Brain pericyte (primary cell): ENCODE measurements around the gene PDE6C.

Source experiments
- DNase-seq: peaks from one replicate; pipeline ENCODE4 v3.0.0-alpha.2; 2012; ENCODE audit warnings: low read depth, low spot score

The PDE6C gene

DNA sequence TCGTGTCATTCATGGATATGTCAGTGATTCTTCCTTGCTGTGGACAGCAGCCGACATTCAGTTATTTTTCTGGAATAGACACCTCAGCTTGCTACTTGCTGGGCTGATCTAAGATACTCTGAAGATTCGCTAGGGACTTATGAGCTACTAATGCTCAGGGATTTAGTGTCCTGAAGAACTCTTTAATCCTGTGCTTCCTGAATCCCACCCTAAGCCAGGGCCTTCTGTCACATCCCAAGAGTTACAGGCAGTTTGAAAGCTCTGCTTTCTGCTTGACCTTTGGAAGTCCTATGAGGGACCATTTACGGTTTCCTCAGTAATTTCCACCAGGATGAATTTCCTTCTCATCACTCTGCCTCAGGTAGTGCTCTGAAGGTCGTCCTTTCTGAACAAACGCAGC, at the start of gene PDE6C:
PDE6C (plus strand) TSS at position 227 of the 400 bp plus-strand sequence. CDS start 189 bp downstream, outside the sequence.
- DNase-seq, result no peak

GRCh38 chr10:93565446-93565845, 46.9 kb upstream of the PDE6C start:
- DNase-seq, result no peak

GRCh38 chr10:93566435-93567276, 45.7 kb upstream of the PDE6C start, which contains the start of gene FFAR4:
Gene FFAR4, plus strand, starts transcription at chr10:93566665. Its CDS starts 56 bp downstream, at chr10:93566721.
- DNase-seq, result no peak

DNA sequence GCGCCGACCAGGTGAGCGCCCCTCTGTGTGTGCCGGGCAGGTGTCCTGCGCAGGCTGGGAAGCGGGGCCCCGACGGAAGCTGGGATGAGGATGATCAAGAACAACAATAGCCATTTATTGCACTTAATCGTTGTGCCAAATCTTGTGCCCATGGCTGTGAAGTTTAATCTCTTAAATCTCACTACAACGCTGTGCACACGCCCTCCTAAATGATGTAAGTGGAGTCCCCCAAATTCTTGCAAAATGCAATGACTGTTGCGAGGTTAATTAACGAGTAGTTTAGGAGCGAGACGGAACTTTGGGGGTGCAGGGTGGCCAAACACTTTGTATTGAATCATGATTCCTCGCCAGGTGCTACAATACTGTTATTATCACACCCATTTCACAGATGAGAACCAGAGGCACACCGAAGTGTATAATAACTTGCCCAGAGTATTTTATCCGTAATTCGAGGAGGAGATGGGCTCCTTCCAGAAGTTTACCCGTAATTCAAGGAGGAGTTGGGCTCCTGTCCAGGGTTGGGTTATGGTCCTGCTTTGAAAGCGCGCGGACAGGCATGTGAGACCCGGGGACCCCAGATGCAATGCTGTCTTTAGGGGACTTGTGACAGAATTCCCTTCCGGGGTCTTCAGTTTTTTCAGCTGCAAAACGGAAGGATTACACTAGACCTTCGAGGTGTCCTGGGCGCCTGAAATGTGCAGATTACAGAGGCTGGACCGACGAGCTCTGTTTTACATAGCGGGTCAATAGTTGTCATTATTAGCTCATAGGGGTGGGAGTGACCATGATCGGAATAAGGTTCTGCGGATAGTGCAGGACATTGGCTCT, 44.8 kb upstream of the PDE6C start:
- no peak for DNase-seq

GRCh38 chr10:93568105-93568390, 44.3 kb upstream of the PDE6C start:
- no peak for DNase-seq

DNA sequence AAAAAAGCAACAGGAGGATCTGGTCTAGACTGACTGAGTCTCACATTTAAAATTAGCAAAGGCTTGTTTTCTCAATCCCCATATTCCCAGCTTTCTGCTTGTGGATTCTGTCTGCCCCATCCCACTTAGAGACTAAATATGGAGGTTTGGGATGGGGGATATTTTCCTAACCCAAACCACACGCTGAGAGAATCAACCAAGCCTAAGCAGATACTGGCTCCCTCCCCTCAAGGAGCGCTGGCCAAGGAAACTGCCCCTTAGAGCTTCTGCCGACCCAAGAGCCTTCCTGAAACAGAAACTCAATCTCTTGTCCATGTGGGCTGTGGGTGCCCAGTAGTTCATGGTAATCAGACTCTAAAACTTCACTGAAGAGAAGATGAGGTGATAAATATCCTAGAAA, 42.0 kb upstream of the PDE6C start:
- no peak for DNase-seq

DNA sequence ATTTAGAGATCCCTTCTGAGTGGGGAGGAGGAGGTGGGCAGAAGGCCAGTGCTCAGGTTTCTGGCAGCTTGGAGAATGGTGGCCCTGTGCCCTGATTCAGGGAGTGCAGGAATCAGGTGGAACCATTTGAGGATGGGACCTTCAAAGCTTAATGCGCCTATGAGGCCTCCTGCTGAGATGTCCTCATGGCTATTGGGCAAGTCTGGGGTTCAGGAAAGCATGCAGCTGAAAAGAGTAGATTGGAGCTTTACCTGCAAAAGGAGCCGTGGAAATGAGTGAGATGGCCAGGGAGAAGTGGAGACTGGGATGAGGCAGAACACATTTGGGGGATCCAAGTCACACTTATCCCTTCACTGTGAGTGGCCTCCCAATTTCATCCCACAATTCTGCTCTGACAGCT, 39.7 kb upstream of the PDE6C start:
- DNase-seq, result no peak

DNA sequence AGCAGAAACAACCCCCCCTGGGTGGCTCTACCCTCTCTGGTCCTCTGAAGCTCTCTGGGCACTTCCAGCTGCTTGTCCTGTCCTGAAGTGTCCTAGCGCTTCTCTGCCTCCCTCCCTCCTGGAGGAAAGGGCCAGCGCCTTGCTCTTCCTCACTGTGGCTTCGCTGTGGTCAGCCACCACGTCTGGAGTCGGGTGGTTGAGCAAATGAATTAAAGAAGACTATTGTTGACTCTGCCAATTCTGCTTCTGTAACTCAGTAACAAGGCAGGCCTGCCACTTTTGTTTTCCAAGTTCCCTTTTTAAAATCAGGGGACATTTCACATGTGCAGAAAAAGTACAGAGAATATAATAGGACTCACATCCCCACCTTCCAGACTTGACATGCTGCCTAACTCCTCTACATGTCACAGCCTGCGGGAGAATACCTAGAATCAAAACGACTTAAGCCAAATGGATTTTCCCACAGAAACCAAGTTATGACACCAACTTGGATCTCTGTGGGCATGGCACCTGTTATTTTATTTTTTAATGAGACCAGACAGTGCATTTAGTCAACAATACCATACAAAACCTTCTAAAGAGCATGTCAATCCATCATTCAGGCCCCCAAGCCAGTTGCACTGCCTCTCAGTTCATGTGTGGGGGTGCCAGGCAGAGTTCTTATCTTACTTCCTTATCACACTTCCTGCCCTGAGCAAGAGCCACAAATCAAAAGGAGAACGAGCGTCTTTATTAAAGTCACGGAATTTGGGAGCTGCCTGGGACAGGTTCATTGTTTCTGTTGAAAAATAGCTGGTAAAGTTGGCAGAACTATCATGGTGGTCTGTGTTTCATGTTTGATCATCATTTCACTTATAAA, 39.1 kb upstream of the PDE6C start:
- DNase-seq, result no peak

DNA sequence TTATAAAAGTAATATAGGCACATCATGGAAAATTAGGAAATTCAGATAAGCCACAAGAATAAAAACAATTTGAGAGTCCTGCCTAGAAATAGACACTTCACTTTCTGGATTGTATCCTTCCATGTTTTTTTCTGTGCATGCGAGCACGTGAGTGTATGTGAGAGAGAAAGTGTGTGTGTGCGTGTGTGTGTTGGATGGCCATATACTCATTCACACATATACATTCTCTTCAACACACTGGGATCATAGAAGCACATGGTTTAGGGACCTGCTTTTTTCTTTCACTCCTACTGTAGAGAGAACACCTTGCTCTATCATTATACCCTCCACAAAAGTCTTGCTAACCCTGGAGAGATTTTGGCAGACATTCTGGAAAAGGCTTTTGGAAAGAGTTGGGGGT, 38.4 kb upstream of the PDE6C start:
- no peak for DNase-seq

GRCh38 chr10:93576888-93577287, 35.4 kb upstream of the PDE6C start:
- DNase-seq, result no peak

DNA sequence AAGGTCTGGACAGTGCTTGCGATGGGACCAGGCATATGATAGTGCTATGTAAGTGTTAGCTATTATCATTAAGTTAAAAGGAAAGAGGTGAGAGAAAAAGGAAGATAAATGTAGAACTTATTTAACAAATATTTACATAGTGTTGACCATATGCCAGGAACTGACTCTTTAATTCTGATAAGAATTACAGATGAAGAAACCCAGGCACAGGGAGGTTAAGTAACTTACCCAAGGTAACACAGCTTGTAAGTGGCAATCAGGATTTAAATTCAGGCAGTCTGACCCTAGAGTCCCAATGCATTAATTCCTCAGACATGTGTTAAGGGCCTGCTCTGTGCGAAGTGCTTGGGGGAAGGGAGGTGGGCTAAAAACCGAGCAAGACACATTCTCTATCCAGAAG, 34.8 kb upstream of the PDE6C start:
- no peak for DNase-seq

GRCh38 chr10:93579089-93579488, 33.2 kb upstream of the PDE6C start:
- no peak for DNase-seq

DNA sequence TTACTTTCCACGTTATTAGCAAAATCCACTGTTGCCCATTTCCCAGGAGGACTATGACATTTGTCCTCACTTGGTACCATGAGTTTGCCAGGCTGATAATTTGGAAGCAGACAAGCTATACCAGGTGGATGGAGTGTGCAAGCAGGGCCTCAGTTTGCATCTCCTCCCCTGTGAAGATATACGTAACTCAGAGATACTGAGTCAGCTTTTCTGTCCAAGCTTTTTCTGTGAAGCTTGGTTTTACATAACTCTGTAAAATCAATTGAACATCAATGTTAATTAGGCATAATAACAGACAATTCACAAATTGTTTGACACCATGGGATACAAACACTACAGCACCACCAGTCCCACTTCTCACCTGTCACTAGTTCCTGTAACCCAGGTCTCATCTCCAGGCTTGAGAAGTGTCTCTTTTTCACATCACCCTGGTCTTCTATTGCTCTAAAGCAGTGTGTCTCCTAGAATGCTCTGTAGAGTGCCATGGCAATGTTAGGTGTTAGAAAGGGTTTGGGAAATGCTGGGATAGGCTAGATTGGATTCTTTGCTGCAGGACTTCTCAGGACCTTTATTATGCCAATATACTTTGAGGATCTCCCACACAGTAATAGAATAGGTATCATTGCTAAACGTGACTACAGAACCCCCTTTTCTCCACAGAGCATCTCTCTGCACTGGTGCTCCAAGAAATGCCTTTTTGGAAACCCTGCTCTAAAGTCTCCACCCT, 32.2 kb upstream of the PDE6C start:
- DNase-seq, result no peak

DNA sequence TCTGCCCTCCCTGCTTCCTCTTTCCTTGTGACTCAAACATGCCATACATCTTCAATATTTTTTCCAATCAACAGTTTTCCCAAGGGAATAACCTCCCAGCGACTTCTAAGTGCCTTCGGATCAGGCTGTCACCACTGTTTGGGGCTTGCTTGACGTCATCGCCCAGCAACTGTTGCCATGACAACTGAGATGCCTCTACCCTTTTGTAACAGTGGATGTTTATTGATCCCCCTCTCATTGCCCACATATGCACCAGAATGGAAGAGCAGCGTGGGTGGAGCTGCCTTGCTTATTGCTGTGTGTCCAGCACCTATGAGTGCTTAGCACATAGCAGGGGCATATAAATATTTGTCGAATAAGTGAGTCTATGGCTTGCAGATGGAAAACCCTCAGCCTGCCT, 31.5 kb upstream of the PDE6C start:
- no peak for DNase-seq

GRCh38 chr10:93584445-93584844, 27.9 kb upstream of the PDE6C start:
- no peak for DNase-seq

- DNase-seq, result no peak
These were observed 22.4 kb upstream of the PDE6C start for GRCh38 chr10:93589648-93590562.

- no peak for DNase-seq
These were observed 21.7 kb upstream of the PDE6C start for GRCh38 chr10:93590638-93591037.

GRCh38 chr10:93591065-93591808, 21.1 kb upstream of the PDE6C start:
- no peak for DNase-seq

GRCh38 chr10:93593254-93593653, 19.1 kb upstream of the PDE6C start:
- no peak for DNase-seq

- DNase-seq, result no peak
These were observed 18.6 kb upstream of the PDE6C start for GRCh38 chr10:93593749-93594148.
